ENCODE data around the gene ACTL6B. TPM values are rescaled to one million over a fixed set of nuclear protein-coding genes. Genes with fewer than 3 reads are reported as not detected.
"Not testable (repeated sequence)": the region's sequence is repeated elsewhere in the genome, so short reads cannot be mapped to it uniquely, and the experiment has no call there.

The ACTL6B gene
- polyA plus RNA-seq (2013, experiment 1 of 2; ENCODE audit: insufficient read length) = not detected
- not detected for polyA plus RNA-seq (2013, experiment 2 of 2; ENCODE audit: insufficient read length)

DNA sequence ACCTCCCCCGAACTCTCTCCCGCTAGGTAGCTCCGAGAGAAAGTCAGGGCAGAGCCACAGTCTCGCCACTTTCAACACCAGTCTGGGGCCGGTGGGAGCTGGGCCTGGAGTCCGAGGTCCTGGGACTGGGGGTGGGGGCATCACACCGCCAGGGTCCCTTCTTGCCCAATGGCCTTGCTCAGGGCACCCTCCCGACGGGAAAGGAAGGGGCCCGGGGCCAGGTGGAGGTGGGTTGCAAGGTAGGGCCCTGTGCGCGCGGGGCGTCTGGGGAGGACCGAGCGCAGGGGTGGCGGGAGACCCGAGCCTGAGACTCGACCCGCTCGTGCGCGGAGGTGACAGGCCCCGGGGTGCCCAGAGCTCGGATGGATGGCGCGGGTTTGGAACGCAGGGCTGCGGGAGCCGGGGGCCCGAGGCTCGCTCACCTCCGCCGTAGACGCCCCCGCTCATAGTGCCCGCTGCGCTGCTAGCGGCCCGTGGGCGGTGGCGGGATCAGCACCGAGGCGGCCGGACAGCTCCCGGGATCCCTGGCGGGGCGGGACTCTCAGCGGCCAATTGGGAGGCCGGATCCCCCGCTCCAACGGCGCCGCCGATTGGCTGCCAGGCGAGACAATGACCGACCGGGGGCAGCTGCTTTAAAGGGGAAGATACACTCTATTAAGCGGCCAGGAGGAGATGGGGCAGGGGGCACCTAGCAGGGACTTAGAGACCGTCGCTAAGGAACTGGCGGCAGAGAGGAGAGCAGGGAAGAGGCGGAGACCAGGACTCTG, at the start of gene ACTL6B:
TSS of gene ACTL6B (minus strand) at position 541 of the 767 bp plus-strand sequence. CDS start at position 447, 94 bp downstream.
- peak; percentile 35 for DNase-seq

DNA sequence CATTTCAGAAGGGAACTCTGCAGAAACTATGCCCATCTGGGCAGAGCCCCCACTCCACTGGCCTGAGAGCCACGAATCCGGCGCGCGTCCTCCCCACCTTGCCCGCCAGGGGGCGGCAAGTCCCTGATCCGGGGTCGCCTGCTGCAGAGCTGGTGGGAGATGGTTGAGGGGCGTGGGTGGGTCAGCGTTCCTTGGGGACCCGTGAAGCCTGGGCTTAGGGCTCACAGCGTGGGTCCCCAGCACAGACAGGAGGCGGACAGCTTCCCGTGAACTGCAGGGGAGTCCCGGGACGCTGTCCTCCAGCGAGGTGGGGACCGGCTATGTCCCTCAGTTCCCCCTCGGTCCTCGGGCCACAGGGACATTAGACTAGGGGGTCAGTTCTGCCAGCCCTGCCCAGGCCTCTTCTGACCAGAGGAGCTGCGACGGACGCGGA, 49.1 kb upstream of the ACTL6B start:
- peak; percentile 67 for DNase-seq

- DNase-seq = not testable (repeated sequence)
Measured at GRCh38 chr7:100701089-100701488, 44.8 kb upstream of the ACTL6B start.

- DNase-seq = no peak
Measured at GRCh38 chr7:100699018-100699417, 42.8 kb upstream of the ACTL6B start.

- DNase-seq = no peak
Measured at GRCh38 chr7:100696123-100696521, 39.9 kb upstream of the ACTL6B start.

- peak; percentile 68 for DNase-seq
Measured at GRCh38 chr7:100694098-100694745, 38.0 kb upstream of the ACTL6B start, which contains the start of gene GIGYF1. Gene GIGYF1, minus strand, starts transcription at chr7:100694250. Its CDS starts 6,012 bp downstream, at chr7:100688238.

GRCh38 chr7:100693312-100694097, 37.3 kb upstream of the ACTL6B start:
- no peak for DNase-seq

- DNase-seq = no peak
Measured at GRCh38 chr7:100692578-100692961, 36.3 kb upstream of the ACTL6B start.

GRCh38 chr7:100691676-100692577, 35.7 kb upstream of the ACTL6B start:
- peak; percentile 64 for DNase-seq

DNA sequence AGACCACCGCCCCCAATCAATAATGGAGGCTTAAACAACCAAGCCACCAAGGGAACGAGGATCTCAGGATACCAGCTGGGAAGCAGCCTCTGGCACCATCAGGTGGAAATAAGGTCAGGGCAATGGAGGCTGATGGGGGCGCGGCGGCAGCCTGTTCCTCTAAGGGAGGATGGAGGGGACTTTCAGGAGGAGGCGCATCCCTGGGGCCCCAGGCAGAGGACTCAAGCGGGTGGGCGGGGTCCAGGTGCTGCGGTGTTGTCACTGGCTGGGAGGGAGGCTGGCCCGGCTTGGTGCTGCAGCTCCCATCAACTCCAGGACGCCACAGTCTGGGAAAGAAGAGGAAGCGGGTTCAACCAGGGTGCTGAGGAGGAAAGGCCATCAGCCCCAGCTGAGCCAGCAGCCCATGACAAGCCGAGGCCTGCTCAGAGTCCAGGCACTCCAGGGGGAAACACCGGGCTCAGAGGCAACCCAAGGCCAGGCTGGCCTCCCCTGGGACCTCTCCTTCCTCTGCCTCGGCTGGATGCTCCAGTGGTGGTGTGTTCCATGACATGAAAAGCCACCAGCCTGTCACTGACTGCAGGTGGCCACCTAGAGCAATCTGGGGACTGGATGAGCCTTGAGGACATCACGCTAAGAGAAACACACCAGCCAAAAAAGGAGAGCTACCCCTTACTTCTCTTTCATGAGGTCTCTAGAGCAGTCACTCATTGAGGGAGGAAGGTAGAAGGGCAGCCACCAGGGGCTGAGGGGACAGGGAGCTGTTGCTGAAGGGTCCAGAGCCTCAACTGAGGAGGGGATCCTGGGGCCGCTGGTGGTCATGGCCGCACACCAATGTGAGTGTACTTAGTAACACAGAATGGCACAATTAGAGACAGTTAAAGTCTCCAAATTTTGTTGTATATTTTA, 33.2 kb upstream of the ACTL6B start:
- no peak for DNase-seq

GRCh38 chr7:100688326-100688860, 32.1 kb upstream of the ACTL6B start:
- DNase-seq = no peak

GRCh38 chr7:100687751-100688300, 31.6 kb upstream of the ACTL6B start:
- no peak for DNase-seq

DNA sequence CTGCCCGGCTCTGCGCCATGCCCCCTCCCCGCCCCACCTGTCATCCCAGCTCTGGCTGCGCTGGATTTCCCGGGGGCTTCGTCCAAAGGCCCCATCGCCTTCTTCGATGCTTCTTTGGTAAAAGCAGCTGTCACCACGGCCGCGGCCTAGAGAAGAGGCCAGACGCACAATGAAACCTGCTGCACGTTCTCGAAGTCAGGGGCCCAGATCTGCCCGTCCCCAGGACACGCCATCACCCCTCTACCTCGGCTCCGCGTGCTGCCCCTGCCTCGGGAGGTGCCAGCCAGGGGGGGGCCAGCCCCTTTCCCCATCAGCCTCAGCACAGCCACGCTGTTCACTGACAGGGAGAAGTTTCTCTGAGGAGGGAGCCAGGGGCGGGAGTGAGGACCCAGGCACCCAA, 31.0 kb upstream of the ACTL6B start:
- no peak for DNase-seq

DNA sequence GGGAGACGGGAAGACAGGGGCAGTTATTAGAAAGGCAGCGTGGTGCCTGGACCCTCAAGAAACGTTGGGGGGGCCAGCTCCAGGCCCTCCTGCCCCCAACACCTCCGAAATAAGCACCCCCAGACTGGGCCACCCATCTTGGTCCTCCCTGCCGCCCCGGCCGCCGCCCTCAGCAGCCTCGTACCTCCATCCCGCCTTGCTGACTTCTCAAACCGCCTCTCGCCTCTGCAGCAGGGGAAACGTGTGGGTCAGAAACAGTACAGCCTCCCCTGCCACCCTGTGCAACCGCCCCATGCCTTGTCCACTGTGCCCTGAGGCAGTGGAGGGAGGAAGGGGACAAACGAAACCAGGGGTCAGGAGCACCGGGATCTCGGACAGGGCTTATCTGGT, 30.6 kb upstream of the ACTL6B start:
- no peak for DNase-seq

DNA sequence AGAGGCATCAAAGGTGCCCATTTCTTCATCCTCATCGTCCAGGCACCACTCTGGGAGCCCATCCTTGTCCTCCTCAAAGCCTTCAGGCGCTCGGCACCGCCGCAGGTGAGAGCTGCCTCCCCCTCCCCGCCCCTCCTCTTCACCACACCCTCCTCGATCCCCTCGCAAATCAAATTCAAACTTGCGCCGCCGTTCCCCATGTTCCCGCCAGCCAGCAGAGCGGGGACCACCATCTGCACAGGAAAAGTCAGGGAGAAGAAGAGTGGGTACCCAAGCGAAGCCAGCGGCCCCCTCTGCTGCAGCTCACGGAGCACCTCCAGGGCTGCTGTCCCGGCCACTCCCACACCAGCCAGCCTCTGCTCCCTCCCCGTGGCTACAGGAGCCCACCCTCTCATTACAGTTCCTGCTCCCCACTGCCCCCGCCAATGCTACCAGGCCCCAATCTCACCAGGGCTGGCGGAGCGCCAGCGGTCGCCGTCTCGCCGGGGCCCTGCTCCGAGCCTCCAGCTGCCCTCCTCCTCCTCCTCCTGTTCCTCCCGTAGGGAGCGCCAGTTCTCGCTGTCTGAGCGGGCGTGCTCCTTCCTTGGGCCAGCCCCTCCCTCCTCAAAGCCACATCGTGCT, 30.1 kb upstream of the ACTL6B start:
- DNase-seq = no peak

GRCh38 chr7:100685631-100686145, 29.4 kb upstream of the ACTL6B start:
- DNase-seq = no peak

- no peak for DNase-seq
Measured at GRCh38 chr7:100685049-100685605, 28.9 kb upstream of the ACTL6B start.

- DNase-seq = no peak
Measured at GRCh38 chr7:100684534-100685042, 28.3 kb upstream of the ACTL6B start.
